GM18502 (cell line): ENCODE measurements around the gene SELENOW.
"Not testable (repeated sequence)": the region's sequence is repeated elsewhere in the genome, so short reads cannot be mapped to it uniquely, and the experiment has no call there.

Experiments
- ATAC-seq: cut with Tn5 transposase; IDR thresholded peaks from one replicate; pipeline ENCODE4 v1.9.1; 2021; ENCODE audit warnings: mild to moderate bottlenecking; ENCODE audit not compliant: unreplicated experiment, poor library complexity

Gene SELENOW

DNA sequence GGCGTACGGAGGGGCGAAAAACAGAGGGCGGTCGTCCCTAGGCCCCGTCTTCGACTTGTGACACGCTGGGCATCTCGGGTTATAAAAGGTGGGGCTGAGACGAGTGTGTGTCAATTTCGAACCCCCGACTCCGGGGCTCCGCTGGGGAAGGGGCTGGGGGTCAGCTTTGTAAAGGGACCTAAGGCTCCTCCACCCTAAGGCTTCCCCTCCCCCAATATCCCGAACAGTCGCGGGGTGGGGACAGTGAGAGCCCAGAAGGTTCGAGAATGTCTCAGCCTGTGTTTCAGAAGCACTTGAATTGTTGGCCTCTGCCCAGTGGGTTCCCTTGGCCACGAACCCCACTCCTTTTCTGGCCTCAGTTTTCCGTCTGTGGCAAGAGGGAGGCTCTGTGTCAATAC, 450 bp downstream of the SELENOW start:
- no peak for ATAC-seq

DNA sequence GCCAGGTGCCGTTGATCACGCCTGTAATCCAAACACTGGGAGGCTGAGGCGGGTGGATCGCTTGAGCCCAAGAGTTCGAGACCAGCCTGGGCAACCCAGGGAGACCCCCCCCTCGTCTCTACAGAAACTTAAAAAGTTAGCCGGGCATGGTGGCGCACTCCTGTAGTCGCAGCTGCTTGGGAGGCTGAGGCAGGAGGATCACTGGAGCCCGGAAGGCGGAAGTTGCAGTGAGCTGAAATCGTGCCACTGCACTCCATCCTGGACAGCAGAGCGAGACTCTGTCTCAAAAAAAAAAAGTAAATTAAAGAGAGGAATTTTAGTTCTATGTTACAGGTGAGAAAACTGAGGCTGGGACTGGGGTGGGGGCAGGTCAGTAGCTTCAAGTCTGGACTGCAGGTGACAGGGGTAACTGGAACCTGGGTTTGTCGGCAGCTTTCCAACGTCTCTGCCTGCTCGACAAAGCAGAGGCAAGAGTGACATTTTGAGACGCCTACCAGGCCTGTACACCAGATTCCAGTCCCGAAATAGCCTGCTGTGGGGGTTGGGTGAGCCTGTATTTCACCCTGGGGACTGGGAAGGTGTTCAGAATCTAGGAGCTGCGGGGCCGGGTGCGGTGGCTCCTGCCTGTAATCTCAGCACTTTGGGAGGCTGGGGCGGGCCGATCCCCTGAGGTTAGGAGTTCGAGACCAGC, 1.2 kb downstream of the SELENOW start:
- ATAC-seq, result no peak

- ATAC-seq, result no peak
Measured at GRCh38 chr19:47780215-47780551, 1.7 kb downstream of the SELENOW start.

- no peak for ATAC-seq
Measured at GRCh38 chr19:47781590-47782262, 3.2 kb downstream of the SELENOW start.

DNA sequence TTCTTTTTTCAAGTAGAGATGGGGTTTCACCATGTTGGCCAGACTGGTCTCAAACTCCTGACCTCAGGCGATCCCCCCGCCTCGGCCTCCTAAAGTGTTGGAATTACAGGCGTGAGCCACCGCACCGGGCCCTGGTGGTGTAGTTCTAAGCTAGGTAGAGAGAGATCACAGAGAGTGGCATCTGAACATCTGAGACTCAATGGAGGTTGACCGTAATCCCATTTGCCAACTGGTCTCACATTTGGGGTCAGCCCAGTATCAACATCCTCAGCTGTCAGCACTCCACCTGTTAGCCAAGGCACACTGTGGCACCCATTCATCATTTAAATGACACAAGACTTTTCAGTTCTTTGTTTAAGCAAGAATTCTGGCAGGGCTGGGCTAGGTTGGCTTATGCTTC, 8.1 kb downstream of the SELENOW start:
- no peak for ATAC-seq

GRCh38 chr19:47787307-47787706, 8.8 kb downstream of the SELENOW start:
- ATAC-seq, result not testable (repeated sequence)

DNA sequence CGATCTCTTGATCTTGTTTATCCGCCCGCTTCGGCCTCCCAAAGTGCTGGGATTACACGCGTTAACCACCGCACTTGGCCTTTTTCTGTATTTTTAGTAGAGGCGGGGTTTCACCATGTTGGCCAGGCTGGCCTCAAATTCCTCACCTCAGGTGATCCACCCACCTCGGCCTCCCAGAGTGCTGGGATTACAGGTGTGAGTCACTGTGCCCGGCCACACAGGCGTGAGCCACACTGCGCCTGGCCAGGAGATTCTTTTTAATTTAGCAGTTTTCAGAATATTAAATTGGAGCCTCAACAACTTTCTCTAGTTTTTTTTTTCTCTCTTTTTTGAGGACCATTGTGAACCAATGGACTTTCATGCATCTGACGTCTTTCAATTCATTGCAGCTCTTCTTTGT, 11.3 kb downstream of the SELENOW start:
- not testable (repeated sequence) for ATAC-seq

GRCh38 chr19:47790398-47790814, 11.9 kb downstream of the SELENOW start:
- no peak for ATAC-seq

GRCh38 chr19:47792616-47793015, 14.1 kb downstream of the SELENOW start:
- no peak for ATAC-seq

GRCh38 chr19:47794526-47794925, 16.0 kb downstream of the SELENOW start:
- no peak for ATAC-seq

DNA sequence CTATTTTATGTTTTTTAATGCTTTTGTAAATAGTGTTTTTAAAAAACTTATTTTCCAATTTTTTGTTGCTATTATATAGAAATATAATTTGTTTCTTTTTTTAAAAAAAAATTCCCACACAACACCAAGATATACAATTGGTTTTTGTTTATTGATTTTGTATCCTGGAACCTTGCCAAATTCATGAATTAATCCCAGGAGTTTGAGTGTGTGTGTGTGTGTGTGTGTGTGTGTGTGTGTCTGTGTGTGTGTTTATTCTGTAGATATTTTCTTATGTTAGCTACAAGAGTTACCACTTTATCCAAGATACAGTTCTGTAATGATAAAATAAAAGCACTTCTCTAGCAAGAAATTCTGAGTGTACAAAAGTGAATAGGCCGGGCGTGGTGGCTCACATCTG, 18.3 kb downstream of the SELENOW start:
- ATAC-seq, result no peak

GRCh38 chr19:47797996-47798903, 19.7 kb downstream of the SELENOW start:
- ATAC-seq, result no peak

DNA sequence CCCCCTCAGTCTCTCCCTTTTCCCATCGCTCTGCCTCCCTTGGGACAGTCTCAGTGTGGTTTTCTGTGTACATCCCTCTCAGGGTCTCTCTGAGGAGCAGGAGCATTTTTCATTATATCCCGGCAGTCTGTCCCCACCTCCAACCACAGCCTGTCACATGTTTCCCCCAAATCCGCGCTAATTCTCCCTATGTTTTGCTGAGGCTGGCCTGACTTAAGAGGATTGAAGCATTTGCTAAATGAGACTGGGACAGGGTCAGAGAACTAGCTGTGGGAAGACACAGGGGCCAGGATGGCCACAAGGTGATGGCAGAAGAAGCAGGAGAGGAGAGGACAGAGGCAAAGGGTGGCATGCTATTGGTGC, 20.4 kb downstream of the SELENOW start:
- no peak for ATAC-seq

DNA sequence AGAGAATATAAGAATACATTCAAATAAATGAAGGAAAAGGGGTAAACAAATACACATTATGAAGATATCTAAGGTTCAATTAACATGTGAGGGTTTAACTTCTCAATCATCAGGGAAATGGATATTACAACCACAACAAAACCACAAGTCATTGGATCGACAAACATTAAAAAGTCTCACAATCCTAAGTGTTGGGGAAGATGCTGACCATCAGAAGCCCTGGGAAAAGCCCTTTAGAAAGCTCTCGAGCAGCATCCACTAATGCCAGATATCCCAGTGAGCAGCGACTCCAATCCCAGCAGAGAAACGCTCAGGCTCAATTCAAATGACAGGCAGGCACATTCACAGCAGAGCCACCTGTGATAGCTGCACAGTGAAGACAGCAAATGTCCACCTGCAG, 22.8 kb downstream of the SELENOW start:
- no peak for ATAC-seq

- no peak for ATAC-seq
Measured at GRCh38 chr19:47802521-47803043, 24.1 kb downstream of the SELENOW start.

- ATAC-seq, result not testable (repeated sequence)
Measured at GRCh38 chr19:47803148-47803547, 24.6 kb downstream of the SELENOW start.

DNA sequence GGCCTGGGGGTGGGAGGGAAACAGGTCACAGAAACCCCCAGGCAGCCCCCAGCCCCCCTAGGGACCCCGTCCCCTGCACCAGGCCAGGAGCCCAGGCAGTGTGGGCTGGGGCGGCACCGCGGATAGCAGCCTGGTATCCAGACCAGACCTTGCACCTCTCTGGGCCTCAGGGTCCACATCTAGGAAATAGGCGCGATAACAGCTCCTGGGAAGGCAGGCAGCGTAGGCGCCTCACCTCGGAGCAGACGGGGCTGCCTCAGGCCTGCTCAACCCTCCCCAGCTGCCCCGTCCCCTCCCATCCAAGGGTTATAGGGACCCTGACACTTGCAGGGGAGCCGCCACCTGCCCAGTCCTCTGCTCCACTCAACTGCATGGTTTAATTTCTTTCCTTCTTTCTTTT, 25.2 kb downstream of the SELENOW start:
- not testable (repeated sequence) for ATAC-seq

GRCh38 chr19:47804451-47804850, 25.9 kb downstream of the SELENOW start, which contains the start of gene TPRX1:
TSS of gene TPRX1 (minus strand) at chr19:47804551. CDS start at chr19:47804539, 12 bp downstream.
- ATAC-seq, result not testable (repeated sequence)

DNA sequence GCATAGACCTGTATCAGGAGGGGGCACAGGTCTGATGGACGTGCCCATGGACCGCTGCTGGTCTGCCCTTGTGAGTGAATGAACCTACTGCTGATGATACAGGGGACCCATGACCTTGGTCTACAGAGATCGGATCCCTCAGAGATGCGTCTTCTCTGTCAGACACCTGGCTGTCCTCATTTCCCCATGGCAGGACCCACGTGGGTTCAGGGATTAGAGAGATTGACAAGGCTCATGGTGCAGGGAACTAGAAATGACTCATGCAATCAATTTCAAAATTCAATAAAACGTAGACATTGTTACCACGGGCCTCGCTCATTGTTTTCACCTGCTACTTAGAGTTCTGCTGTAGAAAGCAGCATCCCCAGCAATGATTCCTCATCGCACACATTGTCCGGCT, 26.8 kb downstream of the SELENOW start:
- no peak for ATAC-seq

DNA sequence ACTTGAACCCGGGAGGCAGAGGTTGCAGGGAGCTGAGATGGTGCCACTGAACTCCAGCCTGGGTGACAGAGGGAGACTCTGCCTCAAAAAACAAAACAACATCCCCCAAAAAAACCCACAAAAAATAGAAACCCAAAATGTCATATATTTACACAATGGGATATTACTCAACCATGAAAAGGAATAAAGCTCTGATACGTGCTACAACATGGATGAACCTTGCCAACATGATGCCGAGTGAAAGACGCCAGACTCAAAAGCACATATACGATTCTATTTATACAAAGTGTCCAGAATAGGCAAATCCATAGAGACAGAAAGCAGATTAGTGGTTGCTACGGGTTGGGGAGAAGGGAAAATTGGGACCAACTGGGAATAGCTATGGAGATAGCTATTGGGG, 27.9 kb downstream of the SELENOW start:
- no peak for ATAC-seq
